Colonic mucosa (tissue), 2 donors: ENCODE results near the gene RBL2. TPM values are rescaled to one million over a fixed set of nuclear protein-coding genes. Genes with fewer than 3 reads are reported as not detected.

Experiments
- total RNA-seq, 2 donors: library from RNA; stranded (reverse); fragmentation: NEBNext Ultra II Directional in 1 of 2; extraction: Animal tissue kit (Norgen Biotek cat#: 25700) in 1 of 2; gene quantifications; one replicate each; pipeline ENCODE4 v1.2.1, GENCODE V29; 2021
- donor health status: DM: no; HTN: no; CAD: no.
- donor health status: DM: no; HTN: no; CAD: no.

The RBL2 gene
- total RNA-seq, 2 donors from 2014 or later = 46.9 to 61.3 TPM

Other genes with a start within 250 kb of the RBL2 start
- 10 to 100 TPM; 27.1 to 30.2 TPM for gene AKTIP, start 68.7 kb downstream of the RBL2 start, total RNA-seq